HG02610 (cell line): ENCODE measurements around the gene PCDHGA1.
"Not testable (repeated sequence)": the region's sequence is repeated elsewhere in the genome, so short reads cannot be mapped to it uniquely, and the experiment has no call there.

Source experiments
- ATAC-seq: cut with Tn5 transposase; IDR thresholded peaks from one replicate; pipeline ENCODE4 v1.9.1; 2021; ENCODE audit warnings: mild to moderate bottlenecking, moderate library complexity; ENCODE audit not compliant: unreplicated experiment

Gene PCDHGA1

DNA sequence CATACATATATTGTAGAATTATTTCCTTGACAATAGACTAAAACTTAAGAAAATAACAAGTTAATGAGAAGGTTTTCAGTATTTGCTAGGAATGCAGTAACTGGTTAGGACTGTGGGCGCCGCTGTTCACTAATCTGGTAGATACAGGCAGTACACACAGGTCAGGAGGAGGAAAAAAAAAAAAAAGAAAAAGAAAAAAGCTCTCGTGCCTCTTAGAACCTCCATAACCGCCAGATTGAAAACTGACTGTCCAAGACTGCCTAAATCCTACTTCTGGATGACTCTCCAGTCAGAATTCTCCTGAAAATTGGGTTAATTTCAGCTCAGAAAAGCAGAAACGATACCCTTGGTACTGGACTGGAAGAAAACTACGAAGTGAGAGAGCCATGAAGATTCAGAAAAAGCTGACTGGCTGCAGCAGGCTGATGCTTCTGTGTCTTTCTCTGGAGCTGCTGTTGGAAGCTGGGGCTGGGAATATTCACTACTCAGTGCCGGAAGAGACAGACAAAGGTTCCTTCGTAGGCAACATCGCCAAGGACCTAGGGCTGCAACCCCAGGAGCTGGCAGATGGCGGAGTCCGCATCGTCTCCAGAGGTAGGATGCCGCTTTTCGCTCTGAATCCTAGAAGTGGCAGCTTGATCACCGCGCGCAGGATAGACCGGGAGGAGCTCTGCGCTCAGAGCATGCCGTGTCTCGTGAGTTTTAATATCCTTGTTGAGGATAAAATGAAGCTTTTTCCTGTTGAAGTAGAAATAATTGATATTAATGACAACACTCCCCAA is at the start of gene PCDHGA1:
TSS of gene PCDHGA1 (plus strand) at position 216 of the 782 bp plus-strand sequence.
- ATAC-seq: no peak

DNA sequence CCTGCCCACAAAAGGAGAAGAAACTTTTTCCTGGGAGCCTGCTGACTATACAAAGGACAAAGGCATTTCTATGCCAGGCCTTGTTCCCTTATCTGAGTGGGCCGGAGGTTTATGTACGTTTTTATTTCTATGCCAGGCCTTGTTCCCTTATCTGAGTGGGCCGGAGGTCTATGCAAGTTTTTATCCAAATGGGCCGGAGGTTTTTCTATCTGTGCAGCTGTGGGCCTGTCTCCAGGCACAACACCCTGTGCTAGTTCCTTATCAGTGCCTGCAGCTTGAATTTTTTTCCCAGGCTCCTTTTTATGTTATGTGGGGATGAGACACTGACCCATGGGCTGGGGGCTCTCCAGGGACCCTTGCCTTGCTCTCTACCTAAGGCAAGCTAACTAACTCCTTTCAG is 31.9 kb upstream of the PCDHGA1 start:
- ATAC-seq: no peak

DNA sequence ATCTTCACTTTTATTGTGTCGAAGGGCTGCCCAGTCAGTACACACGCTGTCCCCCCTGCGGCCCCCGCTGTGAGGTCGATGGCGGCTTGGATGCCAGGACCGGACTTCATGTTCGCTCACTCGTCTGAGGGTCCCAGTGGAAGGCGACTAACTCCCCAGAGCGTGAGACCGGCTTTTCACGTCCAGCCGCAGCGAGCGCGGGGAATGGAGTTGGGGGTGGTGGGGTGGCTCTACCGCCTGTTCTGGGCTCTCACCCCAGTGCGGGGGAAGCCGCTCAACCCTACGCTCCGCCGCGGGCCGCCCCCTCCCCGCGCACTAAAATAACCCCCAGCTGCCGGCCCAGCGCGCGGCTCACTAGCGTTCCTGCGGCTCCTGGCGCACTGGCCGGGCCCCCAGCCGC is 26.6 kb upstream of the PCDHGA1 start, which contains the start of gene SLC25A2:
TSS of gene SLC25A2 (minus strand) at position 294 of the 400 bp plus-strand sequence. CDS start at position 110, 184 bp downstream.
- no peak for ATAC-seq

DNA sequence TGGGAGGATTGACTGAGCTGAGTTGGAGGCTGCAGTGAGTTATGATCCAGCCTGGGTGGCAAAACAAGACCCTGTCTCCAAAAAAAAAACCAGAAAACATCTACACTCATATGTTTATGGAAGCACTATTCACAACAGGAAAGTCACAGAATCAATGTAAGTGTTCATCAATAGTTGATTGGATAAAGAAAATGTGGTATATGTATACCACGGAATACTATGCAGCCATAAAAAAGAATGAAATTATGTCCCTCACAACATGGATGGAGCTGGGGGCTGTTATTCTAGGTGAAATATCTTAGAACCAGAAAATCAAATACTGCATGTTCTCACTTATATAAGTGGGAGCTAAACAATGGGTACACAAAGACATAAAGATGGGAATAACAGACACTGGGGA is 23.7 kb upstream of the PCDHGA1 start:
- ATAC-seq: no peak

DNA sequence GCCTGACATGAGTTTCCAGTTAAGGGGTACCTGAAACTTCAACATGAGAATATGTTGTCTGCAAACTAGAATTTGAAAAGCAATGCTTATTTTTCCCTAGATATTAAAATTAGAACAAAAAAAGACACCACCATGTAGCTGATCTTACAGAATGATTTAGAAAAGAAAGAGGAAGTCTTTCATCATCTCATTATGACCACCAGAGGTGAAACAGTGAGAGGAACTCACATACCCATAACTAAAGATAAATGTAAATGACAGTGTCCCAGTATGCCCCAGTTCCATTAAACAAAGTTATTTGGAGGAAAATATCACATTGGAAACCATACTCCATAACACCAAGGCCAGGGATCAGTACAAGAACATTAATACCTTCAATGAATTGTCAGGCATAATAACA is 16.6 kb upstream of the PCDHGA1 start:
- no peak for ATAC-seq

DNA sequence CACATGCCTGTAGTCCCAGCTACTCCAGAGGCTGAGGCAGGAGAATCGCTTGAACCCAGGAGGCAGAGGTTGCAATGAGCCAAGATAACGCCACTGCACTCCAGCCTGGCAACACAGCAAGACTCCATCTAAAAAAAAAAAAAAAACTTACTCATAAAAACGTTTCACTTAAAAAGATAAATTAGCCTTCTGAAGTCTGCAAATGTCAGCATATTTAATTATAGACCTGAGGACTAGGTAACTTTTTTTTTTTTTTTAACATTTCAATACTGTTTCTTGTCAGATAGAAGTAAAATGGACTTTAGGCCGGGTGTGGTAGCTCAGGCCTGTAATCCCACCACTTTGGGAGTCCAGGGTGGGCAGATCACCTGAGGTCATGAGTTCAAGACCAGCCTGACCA is 13.4 kb upstream of the PCDHGA1 start:
- not testable (repeated sequence) for ATAC-seq

DNA sequence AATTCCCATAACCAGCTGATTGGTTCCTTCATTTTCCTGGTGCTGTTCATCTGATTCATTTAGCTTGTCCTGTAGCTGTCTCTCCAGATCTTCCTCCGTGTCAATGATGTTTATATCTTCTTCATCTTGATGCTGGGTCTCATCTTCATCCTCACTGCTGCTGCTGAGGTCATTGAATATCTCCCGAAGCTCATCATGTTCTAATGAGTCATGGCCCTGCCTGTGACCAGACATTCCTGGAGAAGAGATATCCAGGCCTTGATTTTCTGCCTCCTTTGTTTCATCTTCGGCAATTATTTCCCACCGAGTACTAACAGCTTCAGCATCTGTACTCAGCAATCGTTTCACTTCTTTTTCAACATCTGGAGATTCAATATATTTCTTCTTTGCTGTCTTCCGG is 11.1 kb upstream of the PCDHGA1 start:
- no peak for ATAC-seq

DNA sequence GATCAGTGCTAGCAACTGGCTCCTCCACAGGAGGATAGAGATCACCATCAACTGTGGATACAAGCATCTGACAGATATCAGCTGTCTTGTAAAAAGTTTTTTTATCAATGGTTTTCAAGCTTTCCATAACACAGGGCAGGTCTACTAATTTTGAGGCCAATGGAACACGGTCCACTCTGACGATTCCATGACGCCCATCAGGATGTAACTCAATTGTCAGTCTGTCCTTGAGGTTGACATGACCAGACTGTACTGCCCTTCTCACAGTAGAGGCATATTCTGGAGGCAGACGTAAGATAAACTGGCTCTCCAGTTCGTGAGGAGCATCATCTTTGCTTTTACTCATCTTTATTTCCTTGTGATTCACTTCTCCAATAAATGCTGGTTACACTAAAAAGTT is 10.6 kb upstream of the PCDHGA1 start:
- ATAC-seq: no peak

DNA sequence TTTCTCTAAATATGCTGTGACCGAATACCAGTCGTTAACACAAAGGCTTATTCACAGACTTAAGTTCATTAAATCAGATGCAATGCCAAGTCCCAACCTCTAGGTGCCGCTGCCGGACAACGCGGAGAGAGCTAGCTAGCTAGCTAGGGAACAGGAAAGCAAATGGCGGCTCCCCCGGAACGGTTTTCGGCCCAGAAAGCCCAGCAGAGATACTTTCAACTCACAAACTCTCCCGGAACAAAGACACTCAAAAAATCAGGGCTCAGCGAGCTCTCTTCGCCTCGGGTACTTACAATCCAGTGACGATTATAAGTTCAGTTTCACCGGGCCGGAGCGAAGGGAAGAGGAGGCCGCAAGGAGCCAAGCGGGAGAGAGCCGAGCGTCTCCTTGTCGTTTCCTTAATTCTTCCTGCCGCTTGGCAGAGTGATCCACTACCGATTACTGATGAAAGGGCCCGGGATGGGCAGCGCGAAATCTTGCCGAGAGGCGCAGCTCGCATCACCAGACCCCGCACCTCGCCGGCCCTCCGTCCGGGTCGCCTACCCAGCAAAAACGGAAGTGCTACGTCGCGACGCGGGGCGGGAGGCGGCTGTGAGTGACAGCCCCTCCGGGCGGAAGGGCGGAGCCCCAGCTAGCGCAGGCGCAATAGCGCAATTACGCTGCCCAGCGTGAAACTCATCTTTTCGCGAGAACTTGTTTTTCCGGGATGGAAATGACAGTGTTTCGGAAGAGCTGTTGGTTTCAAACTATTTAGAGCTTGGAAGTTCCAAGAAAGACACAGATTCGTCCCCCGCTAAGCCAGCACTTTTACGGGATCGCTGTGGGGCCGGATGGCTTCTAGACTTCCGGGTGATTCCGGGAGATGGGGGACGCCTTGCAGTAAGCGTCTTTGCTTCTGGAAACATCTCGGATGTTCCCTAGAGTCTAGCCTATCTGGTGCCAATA is 9.8 kb upstream of the PCDHGA1 start, which contains the start of gene TAF7:
TSS of gene TAF7 (minus strand) at position 560 of the 945 bp plus-strand sequence. CDS start 740 bp downstream, outside the sequence.
- ATAC-seq: peak; percentile 94

DNA sequence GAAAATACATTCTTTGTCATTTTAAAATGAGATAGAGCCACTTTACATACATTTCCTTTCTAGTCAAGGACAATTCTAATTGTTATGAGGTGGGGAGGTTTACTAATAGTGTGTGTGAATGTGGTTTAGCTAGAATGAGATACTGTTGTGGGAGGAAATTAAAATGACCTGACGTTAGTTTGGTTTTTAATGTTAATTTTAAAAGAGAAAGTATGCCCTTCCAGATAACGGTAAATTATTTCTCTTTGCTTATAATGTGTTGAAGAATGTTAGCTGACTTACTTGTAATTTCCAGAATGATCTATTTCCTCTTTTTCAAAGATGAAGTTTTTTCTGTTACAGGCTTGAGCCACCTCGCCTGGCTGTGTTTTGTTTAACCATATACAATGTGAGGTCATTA is 8.1 kb upstream of the PCDHGA1 start:
- no peak for ATAC-seq

DNA sequence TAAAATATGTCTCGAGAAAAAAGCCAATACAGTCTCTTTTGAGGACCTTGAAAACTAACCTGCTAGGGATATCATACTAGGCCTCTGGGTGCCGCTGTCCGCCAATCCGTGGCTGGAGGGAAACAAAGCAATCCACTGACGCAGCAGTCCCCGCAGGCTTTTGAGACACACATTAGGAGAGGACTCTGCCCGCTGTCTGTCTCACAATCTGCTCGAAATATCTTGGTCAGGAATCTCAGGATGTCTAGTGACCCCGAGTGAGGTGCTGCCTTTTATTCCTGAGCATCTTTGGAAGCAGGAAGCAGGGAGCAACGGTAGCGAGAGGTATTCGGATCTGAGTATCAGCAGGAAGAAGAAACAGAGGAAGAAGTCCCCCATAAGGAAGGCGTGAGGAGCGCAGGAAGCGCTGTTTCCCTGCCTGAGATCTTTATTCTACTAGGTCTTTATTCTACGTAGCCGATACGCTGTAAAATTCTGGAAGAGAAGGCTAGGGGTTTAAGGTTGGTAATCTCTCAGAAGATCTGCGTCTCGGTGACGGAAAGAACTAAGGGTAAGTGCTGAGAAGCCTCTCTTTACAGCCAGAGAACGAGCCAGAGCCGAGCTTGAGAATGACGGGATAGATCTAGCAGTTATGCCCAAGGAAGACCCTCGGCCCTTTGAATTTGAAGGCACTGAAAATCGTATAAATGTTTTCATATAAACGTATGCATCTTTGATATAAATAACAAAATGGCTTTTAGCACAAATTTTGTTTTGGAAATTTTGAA is 4.0 kb upstream of the PCDHGA1 start:
- ATAC-seq: peak; percentile 67

DNA sequence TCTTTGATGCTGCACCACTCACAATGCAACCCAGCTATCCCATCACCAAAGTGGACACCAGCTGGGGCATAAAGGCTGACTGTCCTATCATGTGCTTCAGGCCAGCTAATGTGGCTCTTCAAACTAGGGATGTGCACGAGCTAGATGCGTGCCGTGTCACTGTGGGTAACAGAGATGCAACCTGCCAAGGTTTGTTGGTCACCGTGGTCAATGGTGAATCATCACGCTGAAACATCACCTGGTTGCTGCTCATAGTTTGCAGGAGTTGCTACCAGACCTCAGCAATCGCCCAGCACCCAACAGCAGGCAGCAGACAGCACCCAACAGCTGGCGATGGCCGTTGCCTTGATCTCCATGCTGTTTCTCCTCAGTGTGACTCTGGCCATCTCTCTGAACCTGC is 2.1 kb upstream of the PCDHGA1 start:
- no peak for ATAC-seq

DNA sequence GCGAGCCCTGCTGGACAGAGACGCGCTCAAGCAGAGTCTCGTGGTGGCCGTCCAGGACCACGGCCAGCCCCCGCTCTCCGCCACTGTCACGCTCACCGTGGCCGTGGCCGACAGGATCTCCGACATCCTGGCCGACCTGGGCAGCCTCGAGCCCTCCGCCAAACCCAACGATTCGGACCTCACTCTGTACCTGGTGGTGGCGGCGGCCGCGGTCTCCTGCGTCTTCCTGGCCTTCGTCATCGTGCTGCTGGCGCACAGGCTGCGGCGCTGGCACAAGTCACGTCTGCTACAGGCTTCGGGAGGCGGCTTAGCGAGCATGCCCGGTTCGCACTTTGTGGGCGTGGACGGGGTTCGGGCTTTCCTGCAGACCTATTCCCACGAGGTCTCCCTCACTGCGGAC is 2.3 kb downstream of the PCDHGA1 start:
- not testable (repeated sequence) for ATAC-seq

DNA sequence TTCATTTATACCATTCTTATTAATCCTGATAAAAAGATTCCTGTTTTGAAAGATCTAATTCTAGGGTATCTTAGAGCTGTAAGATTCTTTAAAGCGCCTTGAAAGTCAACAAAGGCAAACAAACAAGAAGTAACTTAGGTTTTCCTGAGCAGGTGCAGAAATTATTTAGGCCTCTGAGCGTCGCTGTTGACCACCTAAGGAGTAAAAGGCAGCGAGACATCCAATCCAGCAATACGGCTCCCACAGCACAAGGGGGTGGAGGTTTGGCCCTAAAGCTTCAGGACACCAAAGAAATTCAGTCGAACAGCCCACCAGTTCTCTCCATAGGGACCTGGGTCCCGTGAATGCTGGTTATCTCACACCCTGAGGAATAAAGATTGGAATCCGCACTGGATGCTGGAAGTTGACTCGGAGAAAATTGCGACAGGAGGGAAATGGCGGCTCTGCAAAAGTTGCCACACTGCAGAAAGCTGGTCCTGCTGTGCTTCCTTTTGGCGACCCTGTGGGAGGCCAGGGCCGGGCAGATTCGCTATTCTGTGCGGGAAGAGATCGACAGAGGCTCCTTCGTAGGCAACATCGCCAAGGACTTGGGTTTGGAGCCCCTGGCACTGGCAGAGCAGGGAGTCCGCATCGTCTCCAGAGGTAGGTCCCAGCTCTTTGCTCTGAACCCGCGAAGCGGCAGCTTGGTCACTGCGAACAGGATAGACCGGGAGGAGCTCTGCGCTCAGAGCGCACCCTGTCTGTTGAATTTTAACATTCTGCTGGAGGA is 8.4 kb downstream of the PCDHGA1 start, which contains the start of gene PCDHGA2:
TSS of gene PCDHGA2 (plus strand) at position 223 of the 769 bp plus-strand sequence.
- ATAC-seq: no peak

DNA sequence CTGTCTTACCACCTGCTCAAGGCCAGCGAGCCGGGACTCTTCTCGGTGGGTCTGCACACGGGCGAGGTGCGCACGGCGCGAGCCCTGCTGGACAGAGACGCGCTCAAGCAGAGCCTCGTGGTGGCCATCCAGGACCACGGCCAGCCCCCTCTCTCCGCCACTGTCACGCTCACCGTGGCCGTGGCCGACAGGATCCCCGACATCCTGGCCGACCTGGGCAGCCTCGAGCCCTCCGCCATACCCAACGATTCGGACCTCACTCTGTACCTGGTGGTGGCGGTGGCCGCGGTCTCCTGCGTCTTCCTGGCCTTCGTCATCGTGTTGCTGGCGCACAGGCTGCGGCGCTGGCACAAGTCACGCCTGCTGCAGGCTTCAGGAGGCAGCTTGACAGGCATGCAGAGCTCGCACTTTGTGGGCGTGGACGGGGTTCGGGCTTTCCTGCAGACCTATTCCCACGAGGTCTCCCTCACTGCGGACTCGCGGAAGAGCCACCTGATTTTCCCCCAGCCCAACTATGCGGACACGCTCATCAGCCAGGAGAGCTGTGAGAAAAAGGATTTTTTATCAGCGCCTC is 10.6 kb downstream of the PCDHGA1 start:
- ATAC-seq: not testable (repeated sequence)

DNA sequence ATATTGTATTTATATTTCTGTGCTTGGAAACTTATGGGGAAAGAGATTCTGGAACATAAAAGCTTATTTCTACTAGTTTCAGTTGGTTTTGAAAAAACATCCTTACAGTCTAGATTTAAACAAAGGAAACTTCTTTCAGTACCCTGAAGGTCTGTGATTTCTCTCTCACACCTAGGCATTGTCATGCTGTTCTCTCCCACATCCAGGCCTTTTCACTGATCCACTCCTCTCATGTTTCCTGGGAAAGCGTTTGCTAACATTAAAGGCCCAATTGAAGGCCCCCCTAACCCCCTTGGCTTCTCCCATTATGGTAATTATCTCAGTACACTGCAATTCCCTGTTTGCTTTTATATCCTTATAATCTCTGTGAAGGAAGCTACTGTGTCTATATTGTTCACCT is 12.5 kb downstream of the PCDHGA1 start:
- no peak for ATAC-seq

DNA sequence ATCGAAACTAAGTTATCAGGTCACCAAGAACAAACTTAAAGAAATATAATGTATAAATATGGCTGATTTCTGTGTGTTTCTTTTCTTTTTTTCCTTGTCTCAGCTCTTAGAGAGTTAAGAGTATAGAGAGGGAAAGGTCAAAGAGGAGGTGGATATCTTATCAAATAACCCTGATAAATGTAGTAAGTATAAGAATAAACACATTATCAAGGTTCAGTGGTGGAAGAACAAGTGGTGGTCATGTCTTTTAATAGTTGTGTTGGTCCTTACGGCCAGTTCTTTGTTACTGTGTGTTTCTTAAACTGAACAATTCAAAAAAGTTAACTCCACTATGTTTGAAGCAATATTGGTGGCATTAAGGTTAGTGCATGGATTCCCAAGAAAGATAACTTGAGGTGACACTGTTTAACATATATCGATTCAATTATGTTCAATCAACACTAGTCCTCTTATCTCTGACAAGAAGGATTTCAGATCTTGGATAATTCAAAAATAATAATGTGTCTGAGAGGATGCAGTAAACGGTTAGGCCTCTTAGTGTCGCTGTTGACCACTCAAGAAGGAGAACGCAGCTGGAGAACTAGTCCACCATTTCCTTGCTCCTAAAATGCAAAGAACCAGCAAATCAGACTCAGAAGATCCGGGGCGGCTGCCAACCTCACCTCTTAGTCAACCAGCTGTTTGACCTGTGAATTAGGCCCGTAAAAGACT is 13.1 kb downstream of the PCDHGA1 start, which contains the start of gene PCDHGA3:
TSS of gene PCDHGA3 (plus strand) at position 588 of the 711 bp plus-strand sequence. CDS start 205 bp downstream, outside the sequence.
- ATAC-seq: no peak

DNA sequence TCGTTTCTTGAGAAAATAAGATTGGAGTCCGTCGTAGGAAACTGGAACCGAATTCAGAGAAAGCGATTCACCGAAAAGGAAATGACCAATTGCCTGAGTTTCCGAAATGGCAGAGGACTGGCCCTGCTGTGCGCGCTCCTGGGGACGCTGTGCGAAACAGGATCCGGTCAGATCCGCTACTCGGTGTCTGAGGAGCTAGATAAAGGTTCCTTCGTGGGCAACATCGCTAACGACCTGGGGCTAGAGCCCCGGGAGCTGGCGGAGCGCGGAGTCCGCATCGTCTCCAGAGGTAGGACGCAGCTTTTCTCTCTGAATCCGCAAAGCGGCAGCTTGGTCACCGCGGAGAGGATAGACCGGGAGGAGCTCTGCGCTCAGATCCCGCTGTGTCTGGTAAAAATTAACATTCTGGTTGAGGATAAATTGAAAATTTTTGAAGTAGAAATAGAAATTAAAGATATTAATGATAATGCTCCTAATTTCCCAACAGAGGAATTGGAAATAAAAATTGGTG is 13.7 kb downstream of the PCDHGA1 start:
- no peak for ATAC-seq

DNA sequence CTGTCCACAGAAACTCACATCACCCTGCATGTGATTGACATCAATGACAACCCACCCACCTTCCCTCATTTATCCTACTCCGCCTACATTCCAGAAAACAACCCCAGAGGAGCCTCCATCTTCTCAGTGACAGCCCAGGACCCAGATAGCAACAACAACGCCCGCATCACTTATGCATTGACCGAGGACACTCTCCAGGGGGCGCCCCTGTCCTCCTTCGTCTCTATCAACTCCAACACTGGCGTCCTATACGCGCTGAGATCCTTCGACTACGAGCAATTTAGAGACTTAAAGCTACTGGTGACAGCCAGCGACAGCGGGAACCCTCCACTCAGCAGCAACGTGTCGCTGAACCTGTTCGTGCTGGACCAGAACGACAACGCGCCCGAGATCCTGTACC is 15.0 kb downstream of the PCDHGA1 start:
- ATAC-seq: no peak
